ENCODE results near the gene TENT5C.

Gene TENT5C

GRCh38 chr1:117638759-117639158 is 32.9 kb downstream of the TENT5C start:
- no peak for DNase-seq

GRCh38 chr1:117639741-117640140 is 33.9 kb downstream of the TENT5C start:
- DNase-seq: no peak

- no peak for DNase-seq
Measured at GRCh38 chr1:117641536-117641935, 35.7 kb downstream of the TENT5C start.

- DNase-seq: no peak
Measured at GRCh38 chr1:117642963-117643362, 37.1 kb downstream of the TENT5C start.

GRCh38 chr1:117643601-117644000 is 37.8 kb downstream of the TENT5C start:
- no peak for DNase-seq

- no peak for DNase-seq
Measured at GRCh38 chr1:117644696-117645311, 39.0 kb downstream of the TENT5C start.

- no peak for DNase-seq
Measured at GRCh38 chr1:117645343-117645742, 39.5 kb downstream of the TENT5C start.

GRCh38 chr1:117646007-117646811 is 40.4 kb downstream of the TENT5C start:
- no peak for DNase-seq

- DNase-seq: no peak
Measured at GRCh38 chr1:117646956-117647355, 41.1 kb downstream of the TENT5C start.

- no peak for DNase-seq
Measured at GRCh38 chr1:117648015-117648414, 42.2 kb downstream of the TENT5C start.

GRCh38 chr1:117650840-117651568 is 45.2 kb downstream of the TENT5C start:
- no peak for DNase-seq

GRCh38 chr1:117651616-117652015 is 45.8 kb downstream of the TENT5C start:
- no peak for DNase-seq

- DNase-seq: no peak
Measured at GRCh38 chr1:117652421-117652820, 46.6 kb downstream of the TENT5C start.

- no peak for DNase-seq
Measured at GRCh38 chr1:117653195-117653594, 47.3 kb downstream of the TENT5C start.

- no peak for DNase-seq
Measured at GRCh38 chr1:117653732-117654492, 48.1 kb downstream of the TENT5C start.

- DNase-seq: no peak
Measured at GRCh38 chr1:117654493-117655219, 48.8 kb downstream of the TENT5C start.

- no peak for DNase-seq
Measured at GRCh38 chr1:117655220-117655577, 49.4 kb downstream of the TENT5C start.

- no peak for DNase-seq
Measured at GRCh38 chr1:117656202-117656641, 50.4 kb downstream of the TENT5C start.

GRCh38 chr1:117657031-117657430 is 51.2 kb downstream of the TENT5C start:
- no peak for DNase-seq

- DNase-seq: no peak
Measured at GRCh38 chr1:117657949-117658660, 52.3 kb downstream of the TENT5C start.

- no peak for DNase-seq
Measured at GRCh38 chr1:117658676-117659075, 52.8 kb downstream of the TENT5C start.

Data from right hindlimb (tissue), 1 donor.